Loucy (cell line): ENCODE results near the gene MRPL32.
A peak's percentile ranks its signal among the peaks of the same experiment; 100 is the strongest.
"Not testable (repeated sequence)": the region's sequence is repeated elsewhere in the genome, so short reads cannot be mapped to it uniquely, and the experiment has no call there.

Source experiments
- H2AFZ ChIP-seq: fragments of 200-600 bp; sonication (generic); 2 replicates; pipeline ENCODE4 v1.6.0; 2016; ENCODE audit warnings: antibody characterized with exemption, mild to moderate bottlenecking, low read length, moderate library complexity
- H3F3A ChIP-seq: fragments of 200-600 bp; 2 replicates; pipeline ENCODE4 v1.6.0; 2016; ENCODE audit warnings: antibody characterized with exemption, low read depth, mild to moderate bottlenecking
- H3K27me3 ChIP-seq: fragments of 200-600 bp; sonication (generic); 2 replicates; pipeline ENCODE4 v1.6.1; 2014; ENCODE audit warnings: low read length, mild to moderate bottlenecking; ENCODE audit not compliant: insufficient read depth, poor library complexity, severe bottlenecking
- H3K36me3 ChIP-seq: fragments of 200-600 bp; sonication (generic); 2 replicates; pipeline ENCODE4 v1.6.1; 2016; ENCODE audit warnings: low read length; ENCODE audit not compliant: insufficient read depth
- H3K4me1 ChIP-seq: fragments of 200-600 bp; sonication (generic); 2 replicates; pipeline ENCODE4 v1.5.1; 2014; ENCODE audit warnings: low read length, mild to moderate bottlenecking; ENCODE audit not compliant: insufficient read depth, poor library complexity, severe bottlenecking
- H3K4me2 ChIP-seq: fragments of 200-600 bp; sonication (generic); 2 replicates; pipeline ENCODE4 v1.6.0; 2014; ENCODE audit warnings: antibody characterized with exemption, low read length, low read depth, mild to moderate bottlenecking; ENCODE audit not compliant: poor library complexity, severe bottlenecking
- H3K4me3 ChIP-seq: fragments of 200-600 bp; sonication (generic); 2 replicates; pipeline ENCODE4 v1.5.1; 2014; ENCODE audit warnings: low read length, mild to moderate bottlenecking, mixed read lengths; ENCODE audit not compliant: poor library complexity, severe bottlenecking
- H3K79me2 ChIP-seq: fragments of 200-600 bp; sonication (generic); 2 replicates; pipeline ENCODE4 v1.6.1; 2014; ENCODE audit warnings: low read length; ENCODE audit not compliant: insufficient read depth
- H3K9ac ChIP-seq: fragments of 200-600 bp; sonication (generic); 2 replicates; pipeline ENCODE4 v1.6.0; 2014; ENCODE audit warnings: mild to moderate bottlenecking, low read depth, low read length, moderate library complexity; ENCODE audit not compliant: poor library complexity, severe bottlenecking
- H3K9me2 ChIP-seq: fragments of 200-600 bp; sonication (generic); replicated peaks from 2 replicates; pipeline ENCODE4 v1.6.1; 2016; ENCODE audit warnings: low read depth, low read length, mixed read lengths
- H3K9me3 ChIP-seq: fragments of 200-600 bp; sonication (generic); 2 replicates; pipeline ENCODE4 v1.6.1; 2014; ENCODE audit warnings: mild to moderate bottlenecking, antibody characterized with exemption, low read length, low read depth; ENCODE audit not compliant: insufficient read depth
- H4K20me1 ChIP-seq: fragments of 200-600 bp; sonication (generic); 2 replicates; pipeline ENCODE4 v1.6.0; 2014; ENCODE audit warnings: antibody characterized with exemption, low read length, mild to moderate bottlenecking; ENCODE audit not compliant: insufficient read depth, poor library complexity, severe bottlenecking
- EZH2phosphoT487 ChIP-seq: fragments of 200-600 bp; IDR thresholded peaks from 2 replicates; pipeline ENCODE4 v1.6.1; 2018; ENCODE audit warnings: antibody characterized with exemption, mild to moderate bottlenecking, moderate library complexity, borderline replicate concordance
- TF ChIP-seq, protein P1 (sequence below): fragments of 200-600 bp; sonication (generic); conservative IDR thresholded peaks from 2 replicates; pipeline ENCODE4 v1.5.1; 2014; ENCODE audit warnings: mild to moderate bottlenecking, antibody characterized with exemption, low read length

Gene MRPL32

GRCh38 chr7:42931834-42932651 is at the start of gene MRPL32, which contains the start of gene PSMA2:
Gene MRPL32, plus strand, starts transcription at chr7:42932376. Its CDS starts 11 bp downstream, at chr7:42932387.
Gene PSMA2, minus strand, starts transcription at chr7:42932174. Its CDS starts 16 bp downstream, at chr7:42932158.
- TF ChIP-seq, protein P1, sequence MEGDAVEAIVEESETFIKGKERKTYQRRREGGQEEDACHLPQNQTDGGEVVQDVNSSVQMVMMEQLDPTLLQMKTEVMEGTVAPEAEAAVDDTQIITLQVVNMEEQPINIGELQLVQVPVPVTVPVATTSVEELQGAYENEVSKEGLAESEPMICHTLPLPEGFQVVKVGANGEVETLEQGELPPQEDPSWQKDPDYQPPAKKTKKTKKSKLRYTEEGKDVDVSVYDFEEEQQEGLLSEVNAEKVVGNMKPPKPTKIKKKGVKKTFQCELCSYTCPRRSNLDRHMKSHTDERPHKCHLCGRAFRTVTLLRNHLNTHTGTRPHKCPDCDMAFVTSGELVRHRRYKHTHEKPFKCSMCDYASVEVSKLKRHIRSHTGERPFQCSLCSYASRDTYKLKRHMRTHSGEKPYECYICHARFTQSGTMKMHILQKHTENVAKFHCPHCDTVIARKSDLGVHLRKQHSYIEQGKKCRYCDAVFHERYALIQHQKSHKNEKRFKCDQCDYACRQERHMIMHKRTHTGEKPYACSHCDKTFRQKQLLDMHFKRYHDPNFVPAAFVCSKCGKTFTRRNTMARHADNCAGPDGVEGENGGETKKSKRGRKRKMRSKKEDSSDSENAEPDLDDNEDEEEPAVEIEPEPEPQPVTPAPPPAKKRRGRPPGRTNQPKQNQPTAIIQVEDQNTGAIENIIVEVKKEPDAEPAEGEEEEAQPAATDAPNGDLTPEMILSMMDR: no peak
- no peak for TF ChIP-seq EZH2phosphoT487
- Histone ChIP-seq H3K79me2 (peaks cover 93% of the 10 kb centered on the region), H3K27me3 (no peaks in the 10 kb centered on the region), H4K20me1 (peaks cover 59% of the 10 kb centered on the region), H3K9ac (peak within 1 kb of the TSS; percentile 93), H3K9me2 (no peaks in the 10 kb centered on the region), H3K4me3 (peak within 1 kb of the TSS; percentile 90), H3K36me3 (peaks cover 7% of the 10 kb centered on the region; the same call in 1 of the 2 replicates), H2AFZ (peak within 1 kb of the TSS; percentile 95), H3F3A (no peaks in the 10 kb centered on the region), H3K4me2 (peak within 1 kb of the TSS; percentile 100), H3K9me3 (no peaks in the 10 kb centered on the region), H3K4me1 (peaks cover 67% of the 10 kb centered on the region)

GRCh38 chr7:42883950-42884349 is 48.2 kb upstream of the MRPL32 start:
- Histone ChIP-seq H3K79me2 (no peaks in the 10 kb centered on the region), H3F3A (no peaks in the 10 kb centered on the region), H3K9me3 (no peaks in the 10 kb centered on the region), H3K4me2 (no peak overlapping the region), H3K27me3 (no peaks in the 10 kb centered on the region), H2AFZ (no peak overlapping the region), H3K4me1 (peaks cover 3% of the 10 kb centered on the region), H3K36me3 (no peaks in the 10 kb centered on the region), H3K4me3 (no peak overlapping the region), H3K9me2 (no peaks in the 10 kb centered on the region), H4K20me1 (no peaks in the 10 kb centered on the region), H3K9ac (no peak overlapping the region)
- TF ChIP-seq, protein P1: no peak
- no peak for TF ChIP-seq EZH2phosphoT487

- H3K4me3 ChIP-seq, H3K4me1 ChIP-seq, H4K20me1 ChIP-seq, H3K4me2 ChIP-seq, H3K9me3 ChIP-seq, H2AFZ ChIP-seq, H3K9me2 ChIP-seq, H3F3A ChIP-seq, H3K79me2 ChIP-seq, H3K27me3 ChIP-seq, H3K9ac ChIP-seq, H3K36me3 ChIP-seq: not testable (repeated sequence)
These were observed 47.0 kb upstream of the MRPL32 start for GRCh38 chr7:42885183-42885582.
